GM04504 (cell line): ENCODE measurements around the gene SPTLC2.
"Not testable (repeated sequence)": the region's sequence is repeated elsewhere in the genome, so short reads cannot be mapped to it uniquely, and the experiment has no call there.

ENCODE experiments used
- DNase-seq: peaks from one replicate; pipeline ENCODE4 v3.0.0-alpha.2; 2012; ENCODE audit warnings: low read depth

The SPTLC2 gene

DNA sequence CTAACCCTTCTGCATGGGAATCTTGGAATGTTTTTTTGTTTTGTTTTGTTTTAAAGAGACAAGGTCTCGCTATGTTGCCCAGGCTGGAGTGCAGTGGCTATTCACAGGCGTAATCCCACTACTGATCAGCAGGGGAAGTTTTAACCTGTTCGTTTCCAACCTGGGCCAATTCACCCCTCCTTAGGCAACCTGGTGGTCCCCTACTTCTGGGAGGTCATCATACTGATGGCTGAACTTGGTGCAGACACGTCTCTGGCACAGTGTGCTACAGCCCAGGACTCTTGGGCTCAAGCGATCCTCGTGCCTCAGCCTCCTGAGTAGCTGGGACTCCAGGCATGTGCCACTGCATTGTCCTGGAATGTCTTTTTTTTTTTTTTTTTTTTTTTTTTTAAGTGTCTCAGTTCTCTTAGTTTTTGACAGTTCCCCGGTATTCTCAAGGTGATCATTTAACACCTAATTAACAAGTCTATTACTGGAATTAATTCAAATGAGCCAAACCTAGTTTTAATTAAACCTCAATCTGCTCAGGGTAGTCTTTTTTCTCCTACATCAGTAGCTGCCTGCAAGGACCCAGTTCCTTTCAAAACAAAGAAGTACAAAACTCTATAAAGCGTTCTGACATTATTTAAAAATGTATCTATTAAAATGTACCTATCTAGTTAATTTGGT is 68.8 kb downstream of the SPTLC2 start:
- DNase-seq = no peak

DNA sequence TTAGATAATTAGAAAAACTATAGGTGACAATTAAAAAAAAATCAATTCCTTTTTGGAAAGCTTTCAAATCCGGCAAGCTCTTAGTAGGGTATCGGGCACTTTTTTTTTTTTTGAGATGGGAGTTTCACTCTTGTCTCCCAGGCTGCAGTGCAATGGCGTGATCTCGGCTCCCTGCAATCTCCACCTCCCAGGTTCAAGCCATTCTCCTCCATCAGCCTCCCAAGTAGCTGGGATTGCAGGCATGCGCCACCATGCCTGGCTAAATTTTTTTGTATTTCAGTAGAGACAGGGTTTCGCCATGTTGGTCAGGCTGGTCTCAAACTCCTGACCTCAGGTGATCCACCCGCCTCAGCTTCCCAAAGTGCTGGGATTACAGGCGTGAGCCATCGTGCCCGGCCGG is 71.3 kb downstream of the SPTLC2 start:
- not testable (repeated sequence) for DNase-seq

DNA sequence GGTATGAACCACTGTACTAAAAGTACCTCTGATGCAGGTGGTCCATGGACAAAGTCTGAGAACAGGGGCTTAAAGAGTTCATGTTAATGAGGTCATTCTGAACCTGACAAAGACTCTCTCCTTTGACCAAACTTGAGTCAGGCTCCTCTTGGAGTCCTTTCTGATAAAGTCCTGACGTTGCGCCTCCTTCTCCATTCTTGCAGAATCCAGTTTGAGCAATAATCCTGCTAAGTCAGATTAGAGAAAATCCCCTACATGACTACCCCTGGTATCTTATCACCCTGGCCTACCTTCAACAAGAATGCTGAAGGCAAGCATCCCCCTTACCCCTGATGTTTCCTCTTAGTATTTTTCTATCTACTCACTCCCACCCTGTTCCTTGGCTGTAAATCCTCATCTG is 71.9 kb downstream of the SPTLC2 start:
- DNase-seq = no peak

DNA sequence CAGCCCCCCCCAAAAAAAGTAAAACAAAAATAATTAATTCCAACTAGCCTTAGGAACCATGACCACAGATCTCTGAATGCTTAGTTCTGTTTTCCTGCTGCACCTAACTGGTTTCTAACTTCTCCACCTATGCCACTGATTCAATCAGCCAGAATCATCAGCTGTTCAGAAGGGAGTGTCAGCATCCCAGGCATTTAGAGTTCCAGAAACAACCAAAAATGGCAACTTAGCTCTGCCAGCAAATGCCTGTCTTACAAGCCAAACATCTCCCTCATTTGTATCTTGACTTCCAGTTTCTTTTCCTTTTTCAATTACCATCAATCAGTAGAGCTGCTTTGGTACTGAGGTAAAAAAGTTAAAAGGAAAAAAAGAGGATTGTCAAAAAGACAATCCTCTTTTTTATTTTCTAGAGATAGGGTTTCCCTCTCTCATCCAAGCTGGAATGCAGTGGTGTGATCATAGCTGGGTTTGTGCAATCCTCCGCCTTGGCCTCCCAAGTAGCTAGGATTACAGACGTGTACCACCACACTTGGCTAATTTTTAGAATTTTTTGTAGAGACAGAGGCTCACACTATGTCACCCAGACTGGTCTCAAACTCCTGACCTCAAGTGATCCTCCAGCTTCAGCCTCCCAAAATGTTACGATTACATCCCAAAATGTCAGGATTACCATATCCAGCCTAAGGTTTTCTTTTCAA is 72.7 kb downstream of the SPTLC2 start:
- no peak for DNase-seq

DNA sequence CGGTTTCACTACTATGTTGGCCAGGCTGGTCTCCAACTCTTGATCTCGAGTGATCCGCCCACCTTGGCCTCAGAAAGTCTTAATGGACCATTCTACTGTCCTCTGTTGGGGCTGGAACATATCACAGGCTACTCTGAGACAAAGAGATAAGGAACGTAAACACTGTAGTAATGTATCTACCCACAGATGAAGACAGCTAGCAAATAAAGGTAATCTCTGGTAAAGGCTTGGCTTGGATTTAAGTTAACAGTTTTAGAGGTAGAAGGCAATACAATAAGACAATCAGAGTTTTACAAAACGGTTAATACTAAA is 73.2 kb downstream of the SPTLC2 start:
- no peak for DNase-seq

DNA sequence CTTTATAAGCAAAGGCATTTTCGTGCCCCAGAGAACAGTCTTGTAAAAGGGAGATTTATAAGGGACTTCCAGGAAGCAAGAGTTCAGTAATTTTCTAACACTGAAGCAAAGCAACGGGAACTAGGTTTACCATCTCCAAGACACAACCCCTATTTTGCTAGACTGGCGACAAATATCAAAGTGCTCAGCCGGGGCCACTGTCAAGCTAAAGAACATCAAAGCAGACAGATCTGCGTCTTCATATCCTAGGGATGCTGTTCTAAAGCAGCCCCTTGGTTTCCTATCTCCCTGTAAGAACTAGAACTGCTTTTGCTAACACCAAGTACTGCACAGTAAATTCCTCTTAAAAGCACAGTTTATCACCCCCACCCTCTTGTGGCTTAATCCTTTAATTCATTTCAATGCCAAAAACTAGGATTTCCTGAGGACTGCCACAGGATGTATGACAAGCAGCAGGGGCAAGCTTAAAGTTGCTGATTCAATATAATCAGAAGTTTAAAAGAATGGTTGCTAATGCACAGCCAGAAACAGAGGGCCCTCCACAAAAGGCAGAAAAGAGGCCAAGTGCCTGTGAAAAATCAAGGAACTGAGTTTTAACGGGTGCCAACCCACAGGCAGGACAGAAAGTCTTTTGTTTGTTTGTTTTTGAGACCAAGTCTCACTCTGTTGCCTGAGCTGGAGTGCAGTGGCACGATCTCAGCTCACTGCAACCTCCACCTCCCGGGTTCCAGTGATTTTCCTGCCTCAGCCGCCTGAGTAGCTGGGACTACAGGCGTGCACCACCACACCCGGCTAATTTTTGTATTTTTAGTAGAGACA is 73.8 kb downstream of the SPTLC2 start:
- DNase-seq = no peak

DNA sequence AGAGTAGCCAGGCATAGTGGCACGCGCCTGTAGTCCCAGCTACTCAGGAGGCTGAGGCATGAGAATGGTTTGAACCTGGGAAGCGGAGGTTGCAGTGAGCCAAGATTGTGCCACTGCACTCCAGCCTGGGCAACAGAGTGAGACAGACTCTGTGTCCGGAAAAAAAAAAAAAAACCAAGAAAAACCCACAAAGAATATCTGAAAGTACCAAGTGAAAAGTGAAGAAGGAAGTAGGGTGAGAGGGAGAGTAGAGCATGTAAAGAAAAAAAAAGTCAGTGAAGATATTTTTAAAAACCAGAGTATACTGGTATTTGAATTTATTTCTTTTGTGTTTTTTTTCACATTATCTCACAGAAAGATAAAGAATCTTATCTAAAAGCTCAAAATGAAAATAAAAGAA is 74.5 kb downstream of the SPTLC2 start:
- no peak for DNase-seq

DNA sequence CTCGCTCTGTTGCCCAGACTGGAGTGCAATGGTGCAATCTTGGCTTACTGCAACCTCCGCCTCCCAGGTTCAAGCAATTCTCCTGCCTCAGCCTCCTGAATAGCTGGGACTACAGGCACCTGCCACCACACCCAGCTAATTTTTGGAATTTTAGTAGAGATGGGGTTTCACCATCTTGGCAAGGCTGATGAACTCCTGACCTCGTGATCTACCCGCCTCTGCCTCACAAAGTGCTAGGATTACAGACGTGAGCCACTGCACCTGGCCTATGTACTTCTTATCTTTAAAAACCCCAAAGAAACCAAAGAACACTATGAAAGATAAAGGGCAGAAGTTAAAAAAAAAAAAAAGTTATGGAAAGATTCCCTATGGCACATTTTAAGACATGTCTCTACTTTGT is 79.5 kb downstream of the SPTLC2 start:
- not testable (repeated sequence) for DNase-seq

DNA sequence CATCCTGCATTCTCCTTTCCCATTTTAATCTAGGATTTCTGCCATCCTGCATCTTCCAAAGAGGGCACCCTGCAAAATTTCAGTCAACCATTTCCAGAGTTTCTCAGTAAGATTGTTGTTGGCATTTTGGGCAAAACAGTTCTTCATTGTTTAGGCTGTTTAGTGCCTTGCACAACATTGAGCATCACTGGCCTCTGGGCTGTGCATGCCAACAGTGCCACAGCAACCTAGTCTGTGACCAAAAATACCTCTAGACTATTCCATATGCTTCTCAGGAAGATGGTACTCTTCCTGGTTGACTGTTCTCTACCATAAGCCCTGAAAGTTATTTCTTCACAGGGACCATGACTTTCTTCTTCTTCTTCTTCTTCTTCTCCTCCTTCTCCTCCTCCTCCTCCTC is 85.4 kb downstream of the SPTLC2 start:
- DNase-seq = no peak

DNA sequence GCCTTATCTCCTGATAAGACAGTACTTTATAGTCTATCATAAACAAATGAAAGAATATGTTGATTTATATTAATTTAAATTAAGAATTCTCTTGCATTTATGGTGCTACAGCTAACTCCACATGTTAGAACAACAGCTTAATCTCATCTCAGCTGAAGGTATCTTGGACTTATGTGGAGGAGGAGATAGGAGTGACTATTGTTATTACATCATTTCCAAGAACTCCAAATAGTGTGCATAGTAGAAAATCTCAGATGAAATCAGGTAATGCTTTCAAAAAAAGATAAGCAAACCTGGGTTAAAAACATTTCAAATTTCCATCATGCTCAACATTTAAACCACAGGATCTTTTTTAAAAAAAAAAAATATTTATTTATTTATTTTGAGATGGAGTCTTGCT is 86.5 kb downstream of the SPTLC2 start:
- no peak for DNase-seq

DNA sequence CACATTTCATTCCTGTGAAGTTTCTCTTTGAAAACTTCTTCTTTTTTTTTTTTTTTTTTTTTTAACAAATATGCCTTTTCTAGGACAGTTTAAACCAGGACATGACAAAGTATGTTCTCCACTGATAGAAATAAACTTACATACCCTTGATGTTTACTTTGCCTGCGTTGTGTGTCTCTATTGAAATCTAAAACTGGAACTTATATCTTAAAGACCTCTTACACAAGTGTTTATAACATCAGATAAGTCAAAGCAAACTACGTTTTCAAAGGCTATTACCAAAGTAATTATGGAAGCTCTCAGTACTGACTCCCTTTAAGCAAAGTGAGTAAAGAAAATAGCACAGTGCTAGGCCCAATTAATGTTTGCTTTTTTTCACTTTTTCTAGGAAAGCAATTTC is 87.2 kb downstream of the SPTLC2 start:
- no peak for DNase-seq

DNA sequence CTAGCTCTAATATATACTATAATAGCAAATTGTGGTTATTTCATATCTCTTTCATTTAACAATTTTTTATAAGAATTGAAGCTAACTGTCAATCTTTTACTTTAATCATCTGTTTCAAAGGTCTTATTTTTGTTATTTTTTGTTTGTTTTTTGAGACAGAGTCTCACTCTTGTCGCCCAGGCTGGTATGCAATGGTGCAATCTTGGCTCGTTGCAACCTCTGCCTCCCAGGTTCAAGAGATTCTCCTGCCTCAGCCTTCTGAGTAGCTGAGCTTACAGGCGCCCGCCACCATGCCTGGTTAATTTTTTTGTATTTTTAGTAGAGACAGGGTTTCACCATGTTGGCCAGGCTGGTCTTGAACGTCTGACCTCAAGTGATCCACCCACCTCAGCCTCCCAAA is 87.7 kb downstream of the SPTLC2 start:
- not testable (repeated sequence) for DNase-seq

DNA sequence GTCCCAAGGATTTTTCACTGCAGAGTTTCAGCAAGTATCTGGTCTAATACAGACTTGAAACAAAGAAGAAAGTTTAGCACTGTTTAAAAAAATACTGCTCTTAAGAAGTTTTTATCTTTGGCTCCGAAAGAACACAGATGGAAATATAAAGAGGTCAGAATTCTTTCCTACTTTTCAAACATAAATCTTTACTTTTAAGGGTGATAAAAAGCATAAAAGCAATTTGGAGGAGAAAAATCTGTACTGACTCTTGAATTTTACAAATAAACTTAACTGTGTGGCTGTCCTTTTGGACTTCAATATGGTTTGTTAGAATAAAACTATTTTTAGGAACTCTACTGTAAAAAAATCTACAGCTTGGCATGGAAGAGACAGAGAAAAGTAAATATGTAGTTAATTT is 90.2 kb downstream of the SPTLC2 start:
- DNase-seq = no peak

DNA sequence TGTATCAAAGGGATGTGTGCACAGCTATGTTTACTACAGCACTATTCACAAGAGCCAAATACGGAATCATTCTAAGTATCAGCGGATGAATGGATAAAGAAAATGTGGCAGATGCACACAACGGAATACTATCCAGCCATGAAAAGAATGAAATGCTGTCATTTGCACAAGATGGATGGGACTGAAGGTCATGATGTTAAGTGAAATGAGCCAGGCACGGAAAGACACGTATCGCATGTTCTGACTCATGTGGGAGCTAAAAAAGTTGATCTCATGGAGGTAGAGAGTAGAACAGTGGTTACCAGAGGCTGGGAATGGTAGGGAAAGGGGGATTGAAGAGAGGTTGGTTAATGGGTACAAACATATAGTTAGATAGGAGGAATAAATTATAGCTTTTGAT is 91.9 kb downstream of the SPTLC2 start:
- DNase-seq = no peak

DNA sequence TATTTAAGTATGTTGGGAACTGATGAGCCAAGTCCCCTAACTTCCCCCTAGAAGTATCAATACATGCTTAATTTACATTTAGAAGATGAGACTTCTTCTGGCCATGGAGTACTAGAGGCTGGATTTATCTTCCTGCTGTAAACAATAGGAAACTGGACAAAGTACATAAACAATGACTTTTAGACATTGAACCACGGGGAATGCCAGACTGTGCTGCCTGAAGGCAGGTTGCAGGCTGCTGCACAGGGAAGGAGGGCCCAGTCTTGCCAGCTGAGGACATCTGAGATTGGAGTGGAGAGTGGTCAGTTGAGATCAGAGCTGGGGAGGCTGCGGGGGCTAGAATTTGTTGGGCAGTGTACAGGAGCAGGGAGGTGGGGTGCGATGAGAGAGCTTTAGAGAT is 93.3 kb downstream of the SPTLC2 start:
- DNase-seq = no peak

DNA sequence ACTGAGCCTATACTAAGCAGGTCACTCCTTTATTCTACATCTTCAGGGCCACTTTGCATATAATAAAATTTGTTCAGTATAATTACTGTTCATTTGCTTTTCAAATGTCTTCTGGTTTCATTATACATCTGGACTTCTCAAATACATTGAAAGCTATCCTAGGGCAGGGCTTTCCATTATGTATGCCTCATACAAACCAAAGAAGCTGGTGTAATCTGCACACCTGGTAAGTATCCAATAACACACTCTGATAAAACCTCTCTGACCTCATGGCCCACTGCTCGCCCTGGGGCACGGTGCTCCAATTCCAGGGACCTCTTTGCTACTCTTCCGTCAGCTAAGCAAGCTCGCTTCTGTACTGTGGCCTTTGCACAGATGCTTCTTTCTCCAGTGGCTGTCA is 95.9 kb downstream of the SPTLC2 start:
- DNase-seq = no peak

DNA sequence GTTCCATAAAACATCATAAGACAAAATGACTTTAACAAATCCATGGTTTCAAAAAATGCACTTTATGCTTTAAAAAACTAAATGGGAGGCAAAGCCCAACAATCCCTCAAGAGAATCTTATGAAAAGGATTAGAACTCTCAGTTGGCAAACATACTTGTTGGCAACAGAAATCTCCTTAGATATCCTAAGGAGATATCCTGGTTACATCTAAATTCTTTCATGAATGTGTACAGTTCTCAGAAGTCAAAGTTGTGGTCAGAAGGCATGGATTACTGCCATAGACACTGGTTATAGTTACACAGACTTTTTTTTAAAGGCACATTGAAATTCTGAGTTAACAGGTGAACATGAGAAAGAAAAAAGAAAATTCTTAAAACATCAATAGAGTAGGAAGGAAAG is 100.3 kb downstream of the SPTLC2 start:
- no peak for DNase-seq

DNA sequence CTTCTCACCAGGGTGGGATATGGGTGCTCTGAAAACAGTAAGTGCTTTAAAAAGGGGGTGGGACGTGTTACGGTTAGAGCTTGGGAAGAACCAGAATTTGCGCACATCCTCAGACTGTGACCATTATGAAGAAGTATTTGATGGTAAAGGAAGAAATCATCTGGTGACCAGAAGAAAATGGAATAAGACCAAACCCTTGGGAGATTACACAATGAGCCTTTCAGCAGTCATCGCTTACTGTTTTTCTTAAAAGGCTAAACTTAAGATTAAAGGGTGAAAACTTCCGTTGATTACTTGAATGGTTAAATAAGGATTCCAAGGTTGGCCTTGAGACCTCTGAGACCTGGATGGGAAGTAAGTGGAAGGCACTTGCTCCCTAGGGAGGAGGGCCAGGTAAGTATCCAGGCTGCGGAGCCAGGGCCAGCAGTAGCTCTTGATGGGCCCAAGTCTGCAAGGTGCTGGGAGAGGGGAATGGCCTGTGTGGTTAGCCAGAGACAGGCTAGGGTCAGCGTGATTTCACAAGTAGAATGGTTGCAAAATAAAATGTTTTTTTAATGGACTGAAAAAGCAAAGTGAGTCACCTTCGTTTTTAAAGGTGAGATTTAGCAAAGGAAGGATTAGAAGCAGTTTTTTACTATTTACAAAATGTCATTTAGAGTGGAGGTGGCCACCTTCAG is 104.8 kb downstream of the SPTLC2 start:
- DNase-seq = no peak

DNA sequence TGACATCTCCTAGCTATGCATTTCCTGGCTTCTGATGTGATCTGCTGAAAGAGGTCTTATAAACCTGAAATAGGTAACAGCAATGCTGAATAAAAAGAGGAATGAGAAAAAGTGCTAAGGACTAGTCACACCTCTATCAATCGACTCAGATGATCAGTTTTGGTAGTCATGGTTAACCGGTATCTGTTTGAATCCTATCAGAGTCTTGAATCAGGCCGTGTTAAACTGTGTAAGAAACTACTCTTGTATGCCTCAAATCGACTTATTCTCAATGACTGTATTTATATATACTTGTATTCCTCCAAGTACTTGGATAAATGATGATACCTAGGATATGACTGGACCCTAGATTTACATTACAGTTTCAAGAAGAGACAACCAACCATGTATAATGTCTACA is 107.1 kb downstream of the SPTLC2 start:
- no peak for DNase-seq

DNA sequence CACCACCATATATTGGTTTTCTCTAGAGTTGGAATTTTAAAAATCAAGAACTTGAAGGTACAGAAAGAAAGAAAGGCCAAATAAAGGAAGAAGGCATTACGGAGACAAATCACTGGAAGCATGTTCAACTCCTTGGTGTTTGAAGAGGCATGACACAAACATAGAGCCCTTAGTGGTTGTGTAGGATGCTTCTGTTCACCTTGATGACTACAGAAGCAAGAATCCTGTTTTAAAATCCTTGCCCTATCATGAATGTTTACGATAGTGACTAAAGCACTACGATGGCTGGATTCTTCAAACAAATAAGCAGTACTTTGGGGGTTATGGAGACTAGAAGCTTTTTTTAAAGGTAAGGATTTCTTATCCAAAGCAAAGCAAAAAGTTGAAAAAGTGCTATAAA is 107.6 kb downstream of the SPTLC2 start:
- DNase-seq = no peak

DNA sequence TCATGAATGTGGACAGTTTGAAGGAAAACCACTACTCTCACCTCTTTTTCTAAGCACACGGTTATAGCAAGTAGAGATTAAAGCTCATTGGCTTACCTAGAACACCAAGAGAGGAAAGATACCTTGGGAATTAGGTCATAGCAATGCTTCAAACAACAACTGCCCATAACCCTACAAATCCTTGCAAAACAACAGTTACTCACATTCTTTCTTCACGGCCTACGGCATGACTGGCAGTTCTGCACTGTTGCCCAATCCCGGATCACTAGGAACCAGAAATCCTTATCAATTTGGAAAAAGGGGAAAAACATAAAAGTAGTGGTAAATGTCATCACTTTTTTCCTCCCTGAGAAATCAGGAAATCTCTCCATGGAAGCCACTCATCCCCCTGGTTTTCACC is 108.2 kb downstream of the SPTLC2 start:
- DNase-seq = no peak

DNA sequence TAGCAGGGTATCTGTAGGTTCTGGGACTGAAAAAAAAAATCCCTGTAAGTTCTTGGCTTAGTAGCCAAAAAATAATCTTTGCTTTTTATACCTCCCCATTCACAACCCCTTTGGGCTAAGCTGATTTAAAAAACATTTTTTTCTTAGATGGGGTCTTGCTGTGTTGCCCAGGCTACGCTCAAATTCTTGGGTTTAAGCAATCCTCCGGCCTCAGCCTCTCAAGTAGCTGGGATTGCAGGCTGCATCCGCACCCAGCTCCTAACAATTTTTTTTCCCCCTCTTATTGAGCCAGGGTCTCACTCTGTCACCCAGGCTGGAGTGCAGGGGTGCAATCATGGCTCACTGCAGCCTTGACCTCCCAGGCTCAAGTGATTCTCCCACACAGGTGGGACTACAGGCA is 108.7 kb downstream of the SPTLC2 start:
- no peak for DNase-seq

DNA sequence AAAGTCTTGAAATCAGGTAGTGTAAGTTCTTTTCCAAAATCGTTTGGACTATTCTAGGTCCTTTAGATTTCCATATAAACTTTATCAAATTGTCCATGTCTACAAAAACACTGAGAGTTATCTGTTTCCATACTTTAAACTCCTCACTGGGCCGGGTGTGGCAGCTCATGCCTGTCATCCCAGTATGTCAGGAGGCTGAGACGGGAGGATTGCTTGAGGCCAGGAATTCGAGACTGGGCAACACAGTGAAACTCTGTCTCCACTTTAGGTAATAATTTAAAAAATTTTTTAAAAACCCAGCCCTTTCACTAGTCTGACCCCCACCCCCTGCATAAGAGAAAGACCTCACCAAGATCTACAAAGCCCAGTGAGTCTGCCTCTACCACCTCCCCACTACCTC is 111.4 kb downstream of the SPTLC2 start:
- DNase-seq = no peak
